Epithelial cell of esophagus (primary cell): Measurements from ENCODE around the gene TRIB2.
A peak's percentile ranks its signal among the peaks of the same experiment; 100 is the strongest.

ENCODE experiments used
- DNase-seq: peaks from one replicate; pipeline ENCODE4 v3.0.0; 2010; ENCODE audit warnings: low read depth
- H3K4me3 ChIP-seq: 2 replicates; pipeline ENCODE4 v1.5.1; 2011; ENCODE audit warnings: mild to moderate bottlenecking, low read length, control low read depth
- CTCF ChIP-seq: IDR thresholded peaks from 2 replicates; pipeline ENCODE4 v1.5.1; 2011; ENCODE audit warnings: low read depth, mild to moderate bottlenecking, low read length, control low read depth, inconsistent platforms; ENCODE audit not compliant: insufficient read depth; ENCODE audit errors: missing control alignments

Gene TRIB2

GRCh38 chr2:12716282-12717190 is at the start of gene TRIB2:
TRIB2 (plus strand) TSS chr2:12716936; CDS start chr2:12718308, 1,372 bp downstream.
- no peak for TF ChIP-seq CTCF
- H3K4me3 ChIP-seq, result peak within 1 kb of the TSS; percentile 73
- DNase-seq, result peak; percentile 82

- TF ChIP-seq CTCF, result no peak
- DNase-seq, result no peak
- no peak overlapping the region for H3K4me3 ChIP-seq
Measured at GRCh38 chr2:12669036-12669435, 47.7 kb upstream of the TRIB2 start.

DNA sequence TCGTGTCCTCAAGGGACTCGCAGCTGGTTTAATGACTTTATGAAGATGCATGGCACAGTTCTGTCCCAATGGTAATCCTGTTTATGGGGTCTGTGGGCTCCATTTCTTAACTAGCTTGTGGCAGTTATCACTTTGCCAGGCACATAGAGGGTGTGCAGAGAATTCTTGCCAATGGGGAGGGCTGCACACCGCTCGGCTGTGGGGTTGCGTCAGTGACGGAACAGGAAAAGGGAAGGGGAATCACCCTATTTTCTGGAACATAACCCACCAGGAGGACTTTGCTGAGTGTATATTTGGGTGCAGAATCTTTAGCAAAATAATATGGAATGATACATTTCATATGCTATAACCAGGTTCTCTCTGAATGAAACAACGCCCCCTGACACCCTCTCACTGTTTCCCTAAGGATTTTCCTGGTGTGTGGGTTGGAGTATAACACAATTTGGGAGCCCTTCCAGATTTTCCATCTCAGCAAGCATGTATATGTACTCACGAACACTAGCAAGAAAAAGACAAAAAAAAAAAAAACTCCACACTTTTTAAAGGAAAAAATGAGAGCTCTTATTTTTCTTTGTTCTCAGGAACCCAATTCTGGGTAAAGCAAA is 43.9 kb upstream of the TRIB2 start:
- no peak for TF ChIP-seq CTCF
- no peak for DNase-seq

DNA sequence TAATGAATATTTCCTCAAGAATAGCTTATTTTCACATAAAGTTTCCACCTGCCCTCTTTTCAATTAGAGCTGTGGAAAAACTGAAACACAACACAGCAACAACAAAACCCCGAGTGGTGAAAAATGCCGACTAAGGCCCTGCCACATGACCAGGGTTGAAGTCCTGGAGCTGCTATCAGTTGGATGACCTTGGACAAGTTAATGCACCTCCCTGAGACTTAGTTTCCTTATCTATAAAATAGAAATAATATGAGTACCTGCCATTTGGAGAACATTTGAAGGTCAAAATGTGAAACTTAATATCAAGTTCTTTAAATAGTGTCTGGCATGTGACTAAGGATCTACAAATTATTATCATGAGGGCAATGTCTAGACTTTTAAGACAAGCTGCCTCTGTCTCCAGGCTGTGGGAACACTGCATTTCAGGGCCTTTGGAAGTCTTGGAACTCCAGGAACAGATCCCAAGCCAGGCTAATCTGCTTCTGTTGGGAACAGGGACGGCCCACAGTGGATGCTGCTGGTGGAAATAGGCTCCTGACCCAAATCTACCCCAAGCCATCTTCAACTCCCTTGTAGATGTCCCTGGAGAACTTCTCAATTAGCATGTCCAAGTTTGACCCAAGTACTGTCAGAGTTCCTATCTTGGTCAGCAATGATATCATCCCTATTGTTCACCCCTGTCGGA is 42.0 kb upstream of the TRIB2 start:
- no peak for DNase-seq
- no peak for TF ChIP-seq CTCF
- H3K4me3 ChIP-seq, result no peak overlapping the region

More for the DNA sequence above, 43.9 kb upstream of the TRIB2 start:
- H3K4me3 ChIP-seq, result no peak overlapping the region

- peak; percentile 61 for DNase-seq
- no peak overlapping the region for H3K4me3 ChIP-seq
- no peak for TF ChIP-seq CTCF
Measured at GRCh38 chr2:12675352-12675795, 41.4 kb upstream of the TRIB2 start.

GRCh38 chr2:12675801-12676200 is 40.9 kb upstream of the TRIB2 start:
- no peak overlapping the region for H3K4me3 ChIP-seq
- DNase-seq, result no peak
- TF ChIP-seq CTCF, result no peak
